H9 (cell line): Measurements from ENCODE around the gene CLEC16A. TPM values are rescaled to one million over a fixed set of nuclear protein-coding genes. Genes with fewer than 3 reads are reported as not detected.

Source experiments
- DNase-seq: peaks from one replicate; pipeline ENCODE4 v3.0.0-alpha.2; 2017
- H2AFZ ChIP-seq: one replicate; pipeline ENCODE4 v1.6.1; 2013; ENCODE audit warnings: mild to moderate bottlenecking, low read length, control low read depth, moderate library complexity
- H2AK5ac ChIP-seq: 2 replicates; pipeline ENCODE4 v1.6.1; 2013; ENCODE audit warnings: low read length, control low read depth, mixed read lengths; ENCODE audit not compliant: insufficient read length
- H2BK120ac ChIP-seq: one replicate; pipeline ENCODE4 v1.6.1; 2013; ENCODE audit warnings: low read depth, mild to moderate bottlenecking, low read length, control low read depth, inconsistent platforms; ENCODE audit not compliant: poor library complexity, severe bottlenecking
- H2BK12ac ChIP-seq: 2 replicates; pipeline ENCODE4 v1.6.1; 2013; ENCODE audit warnings: low read length, control low read depth, mixed read lengths, low read depth; ENCODE audit not compliant: insufficient read length
- H2BK15ac ChIP-seq: 2 replicates; pipeline ENCODE4 v1.6.1; 2013; ENCODE audit warnings: low read depth, low read length, control low read depth
- H2BK20ac ChIP-seq: one replicate; pipeline ENCODE4 v1.6.1; 2013; ENCODE audit warnings: low read depth, mild to moderate bottlenecking, low read length, control low read depth, inconsistent platforms; ENCODE audit not compliant: poor library complexity, severe bottlenecking
- H2BK5ac ChIP-seq: 2 replicates; pipeline ENCODE4 v1.6.1; 2013; ENCODE audit warnings: low read length, control low read depth, mixed read lengths; ENCODE audit not compliant: insufficient read length
- H3K14ac ChIP-seq: 2 replicates; pipeline ENCODE4 v1.6.1; 2013; ENCODE audit warnings: low read length, control low read depth; ENCODE audit not compliant: insufficient read depth
- H3K18ac ChIP-seq: 2 replicates; pipeline ENCODE4 v1.6.1; 2013; ENCODE audit warnings: low read depth, mild to moderate bottlenecking, mixed read lengths, low read length, control low read depth; ENCODE audit not compliant: insufficient read length
- H3K23ac ChIP-seq: 2 replicates; pipeline ENCODE4 v1.6.1; 2013; ENCODE audit warnings: low read length, control low read depth, mixed read lengths, low read depth; ENCODE audit not compliant: insufficient read length
- H3K23me2 ChIP-seq: 2 replicates; pipeline ENCODE4 v1.6.1; 2013; ENCODE audit warnings: low read depth, mild to moderate bottlenecking, mixed read lengths, low read length, control low read depth; ENCODE audit not compliant: insufficient read length, poor library complexity, severe bottlenecking
- H3K27ac ChIP-seq: 2 replicates; pipeline ENCODE4 v1.5.1; 2013; ENCODE audit warnings: low read length, control low read depth, mixed read lengths, low read depth; ENCODE audit not compliant: insufficient read length
- H3K27me3 ChIP-seq: 2 replicates; pipeline ENCODE4 v1.6.1; 2013; ENCODE audit warnings: low read length, control low read depth, inconsistent platforms; ENCODE audit not compliant: insufficient read depth
- H3K4ac ChIP-seq: 2 replicates; pipeline ENCODE4 v1.6.1; 2013; ENCODE audit warnings: low read depth, mild to moderate bottlenecking, control low read depth, inconsistent platforms, low read length, moderate library complexity
- H3K4me1 ChIP-seq: 2 replicates; pipeline ENCODE4 v1.6.1; 2013; ENCODE audit warnings: low read length, control low read depth, inconsistent platforms; ENCODE audit not compliant: insufficient read depth
- H3K4me2 ChIP-seq: 2 replicates; pipeline ENCODE4 v1.6.1; 2013; ENCODE audit warnings: low read length, control low read depth, mixed read lengths; ENCODE audit not compliant: insufficient read length, insufficient read depth
- H3K56ac ChIP-seq: 2 replicates; pipeline ENCODE4 v1.6.1; 2013; ENCODE audit warnings: low read depth, mild to moderate bottlenecking, mixed read lengths, low read length, control low read depth; ENCODE audit not compliant: insufficient read length
- H3K79me1 ChIP-seq: 2 replicates; pipeline ENCODE4 v1.6.1; 2013; ENCODE audit warnings: low read depth, mild to moderate bottlenecking, moderate library complexity, low read length, control low read depth, inconsistent platforms; ENCODE audit not compliant: insufficient read depth, poor library complexity, severe bottlenecking
- H3K79me2 ChIP-seq: 2 replicates; pipeline ENCODE4 v1.6.1; 2013; ENCODE audit warnings: low read length, control low read depth, inconsistent platforms; ENCODE audit not compliant: insufficient read depth
- H3K9ac ChIP-seq: 2 replicates; pipeline ENCODE4 v1.6.1; 2013; ENCODE audit warnings: low read length, control low read depth, mixed read lengths; ENCODE audit not compliant: insufficient read length; ENCODE audit errors: extremely low read depth
- H3K9me3 ChIP-seq: one replicate; pipeline ENCODE4 v1.6.1; 2013; ENCODE audit warnings: low read depth, low read length, inconsistent platforms; ENCODE audit not compliant: control insufficient read depth
- H3T11ph ChIP-seq: one replicate; pipeline ENCODE4 v1.6.1; 2013; ENCODE audit warnings: mild to moderate bottlenecking, low read length, control low read depth, inconsistent platforms
- H4K20me1 ChIP-seq: one replicate; pipeline ENCODE4 v1.6.1; 2013; ENCODE audit not compliant: control insufficient read depth, insufficient read length, insufficient read depth
- H4K5ac ChIP-seq: 2 replicates; pipeline ENCODE4 v1.6.1; 2013; ENCODE audit warnings: low read depth, mild to moderate bottlenecking, mixed read lengths, low read length, control low read depth; ENCODE audit not compliant: insufficient read length
- H4K8ac ChIP-seq: replicated peaks from 2 replicates; pipeline ENCODE4 v1.6.1; 2013; ENCODE audit warnings: low read length, control low read depth, mixed read lengths, low read depth; ENCODE audit not compliant: insufficient read length
- H4K91ac ChIP-seq: 2 replicates; pipeline ENCODE4 v1.6.1; 2013; ENCODE audit warnings: low read depth, mild to moderate bottlenecking, moderate library complexity, mixed read lengths, low read length, control low read depth; ENCODE audit not compliant: insufficient read length
- H3K27ac Mint-ChIP-seq, 3 experiments: 2 replicates in 2 of 3; 3 replicates in 1 of 3; pipeline ENCODE4 v1.8.0; 2020 to 2021; ENCODE audit warnings: mixed read lengths in 3 of 3, mild to moderate bottlenecking in 1 of 3, moderate library complexity in 1 of 3
- H3K27me3 Mint-ChIP-seq: 2 replicates; pipeline ENCODE4 v1.8.0; 2021; ENCODE audit warnings: low read depth, mild to moderate bottlenecking, moderate library complexity, mixed read lengths
- H3K36me3 Mint-ChIP-seq, 3 experiments: 2 replicates in 2 of 3; 3 replicates in 1 of 3; pipeline ENCODE4 v1.8.0; 2020 to 2021; ENCODE audit warnings: low read depth in 3 of 3, mixed read lengths in 3 of 3; ENCODE audit not compliant: insufficient read depth in 1 of 3
- H3K4me1 Mint-ChIP-seq, 2 experiments: 2 replicates each; pipeline ENCODE4 v1.8.0; 2020; ENCODE audit warnings: mixed read lengths in 2 of 2
- H3K4me3 Mint-ChIP-seq, 2 experiments: 2 replicates in 1 of 2; 3 replicates in 1 of 2; pipeline ENCODE4 v1.8.0; 2020 to 2021; ENCODE audit warnings: mild to moderate bottlenecking in 2 of 2, mixed read lengths in 2 of 2, moderate library complexity in 1 of 2
- H3K9me3 Mint-ChIP-seq, 2 experiments: 2 replicates in 1 of 2; 3 replicates in 1 of 2; pipeline ENCODE4 v1.8.0; 2020; ENCODE audit warnings: mild to moderate bottlenecking in 2 of 2, mixed read lengths in 2 of 2, moderate library complexity in 1 of 2
- WGBS: extraction: QIAGEN DNeasy Blood & Tissue Kit; methylation state at CpG from one replicate; pipeline ENCODE4 v1.1.7; 2013; ENCODE audit warnings: missing lambda C conversion rate, low lambda C conversion rate, mixed read lengths; ENCODE audit not compliant: insufficient read length; ENCODE audit errors: extremely low coverage; 5-methylcytosine and 5-hydroxymethylcytosine counted together
- total RNA-seq: library from RNA; stranded (reverse); gene quantifications from 2 replicates; pipeline ENCODE4 v1.2.1, GENCODE V29; 2021
- TF ChIP-seq, protein P1 (sequence below): fragments of 200-600 bp; sonication (generic); conservative IDR thresholded peaks from 3 replicates; pipeline ENCODE4 v1.8.0; 2021; ENCODE audit warnings: antibody characterized with exemption, mild to moderate bottlenecking

CLEC16A gene
- total RNA-seq, 1 experiment from 2014 or later: 15.2 TPM

DNA sequence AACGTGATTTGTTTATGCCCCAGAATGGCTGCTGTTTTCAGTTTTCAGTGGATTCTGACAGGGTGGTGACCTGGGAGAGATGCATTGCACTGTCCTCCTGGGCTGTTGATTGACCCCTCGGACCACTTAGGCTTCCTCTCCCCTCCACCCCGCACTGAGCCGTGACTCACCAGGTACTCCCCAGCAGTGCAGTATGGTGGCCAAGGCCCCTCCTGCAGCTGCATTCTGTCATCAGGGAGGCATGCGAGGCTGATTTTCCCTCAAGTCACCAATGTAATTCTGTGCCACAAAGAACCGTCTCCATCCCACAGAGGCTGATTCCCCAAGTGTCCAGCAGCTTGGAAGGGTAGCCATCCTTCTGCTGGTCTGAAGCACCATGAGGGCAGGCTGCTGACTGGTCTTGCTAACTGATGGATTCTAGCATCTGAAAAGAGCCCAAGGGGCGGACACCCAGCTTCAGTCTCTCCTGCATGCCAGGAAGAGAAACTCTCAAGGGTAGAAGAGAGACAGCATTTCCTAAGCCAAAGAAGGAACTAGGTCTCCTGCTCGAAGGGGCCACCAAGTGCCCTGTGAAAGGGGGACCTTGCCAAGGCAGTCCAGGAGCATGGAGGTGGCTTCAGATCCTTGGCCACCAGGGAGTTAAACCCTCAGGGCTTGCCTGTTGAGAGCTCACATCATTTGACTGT, 163.6 kb downstream of the CLEC16A start:
- Histone ChIP-seq H3K23ac (no peak overlapping the region), H2BK5ac (no peak overlapping the region), H3K79me2 (no peaks in the 10 kb centered on the region), H3K79me1 (no peaks in the 10 kb centered on the region), H4K91ac (no peak overlapping the region), H3K23me2 (no peaks in the 10 kb centered on the region), H2BK15ac (no peak overlapping the region), H2BK20ac (no peak overlapping the region), H3K27me3 (no peaks in the 10 kb centered on the region), H3K9me3 (no peaks in the 10 kb centered on the region), H3K9ac (no peak overlapping the region), H3K18ac (no peak overlapping the region), H2AFZ (no peak overlapping the region), H2BK120ac (no peak overlapping the region), H4K20me1 (no peaks in the 10 kb centered on the region), H3K4ac (no peak overlapping the region), H4K8ac (no peak overlapping the region), H3K4me2 (no peak overlapping the region), H3K4me1 (no peaks in the 10 kb centered on the region), H2BK12ac (no peak overlapping the region), H3K56ac (no peak overlapping the region), H3K27ac (no peak overlapping the region), H4K5ac (no peak overlapping the region), H3T11ph (no peak overlapping the region), H2AK5ac (no peak overlapping the region), H3K14ac (no peak overlapping the region)
- TF ChIP-seq, protein P1, sequence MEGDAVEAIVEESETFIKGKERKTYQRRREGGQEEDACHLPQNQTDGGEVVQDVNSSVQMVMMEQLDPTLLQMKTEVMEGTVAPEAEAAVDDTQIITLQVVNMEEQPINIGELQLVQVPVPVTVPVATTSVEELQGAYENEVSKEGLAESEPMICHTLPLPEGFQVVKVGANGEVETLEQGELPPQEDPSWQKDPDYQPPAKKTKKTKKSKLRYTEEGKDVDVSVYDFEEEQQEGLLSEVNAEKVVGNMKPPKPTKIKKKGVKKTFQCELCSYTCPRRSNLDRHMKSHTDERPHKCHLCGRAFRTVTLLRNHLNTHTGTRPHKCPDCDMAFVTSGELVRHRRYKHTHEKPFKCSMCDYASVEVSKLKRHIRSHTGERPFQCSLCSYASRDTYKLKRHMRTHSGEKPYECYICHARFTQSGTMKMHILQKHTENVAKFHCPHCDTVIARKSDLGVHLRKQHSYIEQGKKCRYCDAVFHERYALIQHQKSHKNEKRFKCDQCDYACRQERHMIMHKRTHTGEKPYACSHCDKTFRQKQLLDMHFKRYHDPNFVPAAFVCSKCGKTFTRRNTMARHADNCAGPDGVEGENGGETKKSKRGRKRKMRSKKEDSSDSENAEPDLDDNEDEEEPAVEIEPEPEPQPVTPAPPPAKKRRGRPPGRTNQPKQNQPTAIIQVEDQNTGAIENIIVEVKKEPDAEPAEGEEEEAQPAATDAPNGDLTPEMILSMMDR: no peak
- WGBS: no CpG with 5 or more reads among the region's 8 CpGs
- DNase-seq: no peak
- Mint-ChIP-seq H3K27ac (no peak overlapping the region; a peak in 1 of 7 replicates), H3K4me3 (no peak overlapping the region), H3K4me1 (peaks cover 11 to 12% of the 10 kb centered on the region in 2 experiments), H3K36me3 (peaks cover 0 to 6% (median 0%) of the 10 kb centered on the region in 3 experiments; a peak in 1 of 7 replicates), H3K27me3 (no peaks in the 10 kb centered on the region), H3K9me3 (no peaks in the 10 kb centered on the region)
